ENCODE measurements around the gene HIGD1C.

- TF ChIP-seq MXD4 (CRISPR knock-in tag; IDR thresholded peaks at IDR 0.05; ENCODE audit: borderline replicate concordance) (no peak), CTCF (IDR thresholded peaks at IDR 0.05) (no peak), MAX (CRISPR knock-in tag; IDR thresholded peaks at IDR 0.05) (no peak), E2F4 (CRISPR knock-in tag; IDR thresholded peaks at IDR 0.05; ENCODE audit: borderline replicate concordance, low read depth) (no peak), GABPB1 (CRISPR knock-in tag; IDR thresholded peaks at IDR 0.05) (no peak), IRF1 (CRISPR knock-in tag; IDR thresholded peaks at IDR 0.05) (no peak), NR2C2 (CRISPR knock-in tag; IDR thresholded peaks at IDR 0.05) (no peak), USF1 (CRISPR knock-in tag; IDR thresholded peaks at IDR 0.05) (no peak), TP53 (CRISPR knock-in tag; IDR thresholded peaks at IDR 0.05) (no peak), OVOL2 (CRISPR knock-in tag; IDR thresholded peaks at IDR 0.05; ENCODE audit: borderline replicate concordance) (no peak), NFATC4 (CRISPR knock-in tag; IDR thresholded peaks at IDR 0.05) (no peak), ATF1 (CRISPR knock-in tag; IDR thresholded peaks at IDR 0.05) (no peak)
Measured at GRCh38 chr12:50918584-50919316, 33.6 kb upstream of the HIGD1C start.

Data from WTC11 (cell line).